ENCODE results near the gene TM9SF3. TPM values are rescaled to one million over a fixed set of nuclear protein-coding genes. Genes with fewer than 3 reads are reported as not detected.

Gene TM9SF3
- polyA plus RNA-seq, 4 donors = 178 to 255 (median 202) TPM

GRCh38 chr10:96482815-96483588 is 103.8 kb downstream of the TM9SF3 start:
- no peak for DNase-seq (ENCODE audit: low read depth in 4 of 4, low spot score in 3 of 4)

- no peak for DNase-seq (ENCODE audit: low read depth in 4 of 4, low spot score in 3 of 4)
These were observed 108.5 kb downstream of the TM9SF3 start for GRCh38 chr10:96478355-96478754.

- no peak for DNase-seq (ENCODE audit: low read depth in 4 of 4, low spot score in 3 of 4)
These were observed 112.9 kb downstream of the TM9SF3 start for GRCh38 chr10:96473866-96474265.

DNA sequence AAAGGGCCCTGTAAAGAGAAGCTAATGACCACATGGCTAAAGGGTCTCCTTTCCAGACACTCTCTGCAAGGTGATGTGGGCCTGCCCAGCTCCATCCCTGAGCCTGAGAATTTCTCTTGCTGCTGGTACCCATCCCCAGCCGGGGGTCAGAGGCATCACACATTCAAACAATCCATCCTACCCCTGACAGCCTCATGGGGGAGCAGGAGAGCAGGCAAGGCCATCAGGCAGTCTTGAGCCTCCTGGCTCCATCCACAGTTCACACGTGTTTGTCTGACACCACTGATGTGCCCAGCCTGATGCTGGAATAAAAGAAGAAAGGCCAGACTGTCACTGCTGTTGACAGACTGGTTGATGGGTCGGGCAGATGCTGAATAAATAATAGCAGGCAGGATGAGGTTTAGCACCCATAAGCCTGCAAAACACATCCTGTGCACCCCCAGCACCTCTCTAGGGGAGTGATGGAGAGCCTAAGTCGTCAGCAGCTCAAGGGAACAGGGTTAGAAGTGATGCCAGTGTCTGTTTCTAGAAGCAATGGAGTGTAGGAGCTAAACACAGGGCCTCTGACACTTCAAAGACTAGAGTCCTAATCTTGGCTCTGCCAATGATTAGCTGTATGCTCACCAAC is 116.6 kb downstream of the TM9SF3 start:
- no peak for DNase-seq (ENCODE audit: low read depth in 4 of 4, low spot score in 3 of 4)

- DNase-seq (ENCODE audit: low read depth in 4 of 4, low spot score in 3 of 4) = no peak
These were observed 118.0 kb downstream of the TM9SF3 start for GRCh38 chr10:96468845-96469244.

Other genes starting within 250 kb of the TM9SF3 start
- not detected for gene OPALIN, start 228.0 kb downstream of the TM9SF3 start, polyA plus RNA-seq (ENCODE audit: insufficient read length in 4 of 4)
- under 1 TPM; 0.40 to 0.93 (median 0.73) TPM for gene TLL2, start 73.1 kb downstream of the TM9SF3 start, polyA plus RNA-seq (ENCODE audit: insufficient read length in 4 of 4)
- gene PIK3AP1, start 133.5 kb upstream of the TM9SF3 start, polyA plus RNA-seq (ENCODE audit: insufficient read length in 4 of 4) = 1 to 10 TPM; 4.5 to 5.2 (median 4.7) TPM
- 10 to 100 TPM; 13.3 to 30.6 (median 29.9) TPM for gene LCOR, start 245.3 kb upstream of the TM9SF3 start, polyA plus RNA-seq (ENCODE audit: insufficient read length in 4 of 4)

All from left renal pelvis (tissue), 4 donors.